ENCODE data around the gene SYT12. TPM values are rescaled to one million over a fixed set of nuclear protein-coding genes. Genes with fewer than 3 reads are reported as not detected.

The SYT12 gene
- total and polyA plus RNA-seq, 2 of the 13 experiments (the other 11 are each of a cell fraction or from before 2014, with no cell fraction given), result 0.01 to 0.02 TPM

DNA sequence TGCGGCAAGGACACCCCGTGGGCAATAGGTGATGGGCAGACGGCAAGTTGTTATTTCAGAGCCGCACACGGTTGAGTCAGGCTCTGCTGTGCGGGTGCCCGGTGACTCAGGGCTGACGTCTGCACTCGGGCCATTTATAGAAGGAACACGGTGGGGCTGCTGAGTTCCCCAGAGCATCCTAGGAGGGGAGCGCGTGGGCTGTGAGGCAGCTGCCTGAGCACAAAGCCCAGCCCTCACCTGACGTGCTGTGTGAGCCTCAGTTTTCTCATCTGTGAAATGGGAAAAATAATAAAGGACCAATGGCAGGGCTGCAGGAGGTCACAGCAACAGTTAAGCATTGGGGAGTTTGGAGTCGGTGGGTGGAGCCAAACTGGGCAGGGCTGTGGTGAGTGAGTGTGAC lies 22.4 kb downstream of the SYT12 start:
- peaks cover 4 to 46% of the 10 kb centered on the region in 2 experiments; a peak in 4 of 5 replicates for H3K27me3 ChIP-seq (ENCODE audit: control insufficient read depth in 1 of 2, insufficient read depth in 2 of 2, low read length in 2 of 2)
- intact Hi-C loops (cut with micrococcal nuclease; ENCODE audit: unreplicated experiment), result no loop called here
- no peak overlapping the region for H3K4me2 ChIP-seq (ENCODE audit: low read depth, low read length)
- H3K9me3 ChIP-seq (ENCODE audit: low read length), result no peaks in the 10 kb centered on the region
- H3K4me3 ChIP-seq (replicated peaks in 1 of 3; ENCODE audit: insufficient read depth in 1 of 3, low read depth in 2 of 3, low read length in 3 of 3), result no peak overlapping the region
- no peak overlapping the region for H3K9ac ChIP-seq (ENCODE audit: insufficient read depth, low read depth, low read length)
- peaks cover 39% of the 10 kb centered on the region for H3K4me1 ChIP-seq (ENCODE audit: insufficient read depth, low read length)
- FAIRE-seq (no peak), DNase-seq (ENCODE audit: low spot score) (no peak), ATAC-seq (no peak)
- TF ChIP-seq ZNF629 (CRISPR knock-in tag; conservative IDR thresholded peaks at IDR 0.05) (peak; percentile 90), ZMYM3 (CRISPR knock-in tag; IDR thresholded peaks at IDR 0.05) (0 out of 2 replicates have a peak, but pooled peaks have one; percentile 55), SMAD3 (CRISPR knock-in tag; IDR thresholded peaks at IDR 0.05) (no peak), NR3C1 (CRISPR knock-in tag; IDR thresholded peaks at IDR 0.05) (no peak), ADNP (CRISPR knock-in tag; IDR thresholded peaks at IDR 0.05) (0 out of 2 replicates have a peak, but pooled peaks have one; percentile 30), MZF1 (CRISPR knock-in tag; IDR thresholded peaks at IDR 0.05; ENCODE audit: borderline replicate concordance) (no peak), YEATS4 (CRISPR knock-in tag; IDR thresholded peaks at IDR 0.05; ENCODE audit: borderline replicate concordance) (no peak), FOXJ3 (CRISPR knock-in tag; IDR thresholded peaks at IDR 0.05; ENCODE audit: borderline replicate concordance) (no peak)
- WGBS (ENCODE audit: low lambda C conversion rate), result 53% methylated on average over 7 of the region's 14 CpGs
- no peak overlapping the region for H2AFZ ChIP-seq (ENCODE audit: low read length)
- in situ Hi-C loops (cut with HindIII; ENCODE audit: extremely low pct_ligation_motif_present, low pct_unique_long_range_greater_than_20kb), result no loop called here
- H3K36me3 ChIP-seq (replicated peaks in 1 of 2; ENCODE audit: control insufficient read depth in 1 of 2, insufficient read depth in 2 of 2, low read length in 2 of 2), result no peaks in the 10 kb centered on the region
- ChIA-PET POLR2A (no interaction called here), CTCF (ENCODE audit: low intra/inter-chr PET ratio, low total read pairs) (no interaction called here)
- no TSS peak for BruUV-seq (replicated peaks)
- no peaks in the 10 kb centered on the region for H4K20me1 ChIP-seq (ENCODE audit: insufficient read depth, low read length)
- no peak overlapping the region for H3K27ac ChIP-seq (ENCODE audit: extremely low read length, insufficient read depth, low read length)
- no peaks in the 10 kb centered on the region for H3K79me2 ChIP-seq (ENCODE audit: insufficient read depth, low read length)

DNA sequence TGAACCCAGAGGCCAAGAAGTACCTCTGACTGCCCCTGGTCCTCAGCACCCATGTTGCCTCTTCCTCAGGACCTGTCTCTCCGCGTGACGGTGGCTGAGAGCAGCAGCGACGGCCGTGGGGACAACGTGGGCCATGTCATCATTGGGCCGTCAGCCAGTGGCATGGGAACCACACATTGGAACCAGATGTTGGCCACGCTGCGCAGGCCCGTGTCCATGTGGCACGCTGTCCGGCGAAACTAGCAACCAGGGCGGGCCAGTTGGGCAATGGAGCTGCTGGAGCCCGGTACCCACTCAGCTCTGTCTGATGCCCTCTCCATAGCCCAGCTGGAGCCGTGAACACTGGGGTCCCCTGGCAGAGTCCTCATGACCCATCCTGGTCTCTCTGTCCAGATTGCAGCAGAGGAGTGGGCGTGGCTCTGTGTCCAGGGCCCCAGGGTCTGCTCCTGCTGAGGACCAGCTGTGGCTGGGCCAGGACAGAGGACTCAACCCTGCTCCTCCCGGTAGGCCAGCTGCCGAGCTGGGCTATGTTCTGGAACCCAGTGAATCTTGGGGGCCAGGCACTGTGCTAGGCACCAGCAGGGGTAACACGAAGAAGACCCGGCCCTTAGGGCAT lies 25.7 kb downstream of the SYT12 start:
- CTCF ChIA-PET (ENCODE audit: low intra/inter-chr PET ratio, low total read pairs), result no interaction called here
- Histone ChIP-seq H3K4me3 (replicated peaks in 1 of 3; ENCODE audit: insufficient read depth in 1 of 3, low read depth in 2 of 3, low read length in 3 of 3) (no peak overlapping the region), H3K79me2 (ENCODE audit: insufficient read depth, low read length) (no peaks in the 10 kb centered on the region), H3K4me2 (ENCODE audit: low read depth, low read length) (no peak overlapping the region), H3K9ac (ENCODE audit: insufficient read depth, low read depth, low read length) (no peak overlapping the region), H3K36me3 (replicated peaks in 1 of 2; ENCODE audit: control insufficient read depth in 1 of 2, insufficient read depth in 2 of 2, low read length in 2 of 2) (no peaks in the 10 kb centered on the region), H3K27me3 (ENCODE audit: control insufficient read depth in 1 of 2, insufficient read depth in 2 of 2, low read length in 2 of 2) (peaks cover 3 to 41% of the 10 kb centered on the region in 2 experiments; a peak in 3 of 5 replicates), H4K20me1 (ENCODE audit: insufficient read depth, low read length) (no peaks in the 10 kb centered on the region), H3K9me3 (ENCODE audit: low read length) (no peaks in the 10 kb centered on the region), H2AFZ (ENCODE audit: low read length) (no peak overlapping the region), H3K27ac (ENCODE audit: extremely low read length, insufficient read depth, low read length) (no peak overlapping the region), H3K4me1 (ENCODE audit: insufficient read depth, low read length) (peaks cover 24% of the 10 kb centered on the region)
- no peak for ATAC-seq
- FAIRE-seq, result no peak
- in situ Hi-C loops (cut with HindIII; ENCODE audit: extremely low pct_ligation_motif_present, low pct_unique_long_range_greater_than_20kb), result no loop called here
- intact Hi-C loops (cut with micrococcal nuclease; ENCODE audit: unreplicated experiment), result no loop called here
- no peak for DNase-seq (ENCODE audit: low spot score)
- BruUV-seq (replicated peaks), result no TSS peak
- POLR2A ChIA-PET, result no interaction called here
- WGBS (ENCODE audit: low lambda C conversion rate), result 50% methylated on average over 4 of the region's 22 CpGs
- TF ChIP-seq ISL2 (CRISPR knock-in tag; IDR thresholded peaks at IDR 0.05) (no peak), MYNN (CRISPR knock-in tag; IDR thresholded peaks at IDR 0.05; ENCODE audit: low read depth) (no peak), ESRRA (CRISPR knock-in tag; IDR thresholded peaks at IDR 0.05; ENCODE audit: low read depth) (no peak), HDAC1 (CRISPR knock-in tag; IDR thresholded peaks at IDR 0.05) (no peak)

All from HepG2 (cell line).